ENCODE measurements around the gene ARHGAP40. TPM values are rescaled to one million over a fixed set of nuclear protein-coding genes. Genes with fewer than 3 reads are reported as not detected.

Gene ARHGAP40
- total RNA-seq, 4 donors from 2014 or later, result not detected

DNA sequence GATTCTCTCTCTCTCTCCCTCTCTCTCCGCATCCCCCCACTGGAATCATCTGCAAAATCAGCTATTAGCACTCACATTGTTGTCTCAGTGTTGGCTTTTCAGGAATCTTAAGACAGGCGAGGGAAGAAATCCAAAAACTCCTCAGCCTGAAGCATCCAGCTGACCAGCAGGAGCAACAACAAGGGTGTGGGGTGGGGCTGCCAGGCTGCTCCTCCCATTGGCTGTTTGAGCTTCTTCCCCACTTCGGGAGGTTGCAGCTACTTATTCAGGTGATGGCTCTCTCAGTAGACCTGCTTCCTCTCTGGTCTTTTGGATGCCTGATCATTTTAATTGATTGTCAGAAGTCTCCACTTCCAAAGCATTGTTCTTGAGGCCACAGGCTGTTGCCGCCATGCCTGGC, 98.5 kb downstream of the ARHGAP40 start:
- H3K27me3 ChIP-seq, result peaks cover 84% of the 10 kb centered on the region
- H3K4me1 ChIP-seq, result no peaks in the 10 kb centered on the region
- no peak overlapping the region for H3K27ac ChIP-seq
- no peak for ATAC-seq
- TF ChIP-seq, protein P1, sequence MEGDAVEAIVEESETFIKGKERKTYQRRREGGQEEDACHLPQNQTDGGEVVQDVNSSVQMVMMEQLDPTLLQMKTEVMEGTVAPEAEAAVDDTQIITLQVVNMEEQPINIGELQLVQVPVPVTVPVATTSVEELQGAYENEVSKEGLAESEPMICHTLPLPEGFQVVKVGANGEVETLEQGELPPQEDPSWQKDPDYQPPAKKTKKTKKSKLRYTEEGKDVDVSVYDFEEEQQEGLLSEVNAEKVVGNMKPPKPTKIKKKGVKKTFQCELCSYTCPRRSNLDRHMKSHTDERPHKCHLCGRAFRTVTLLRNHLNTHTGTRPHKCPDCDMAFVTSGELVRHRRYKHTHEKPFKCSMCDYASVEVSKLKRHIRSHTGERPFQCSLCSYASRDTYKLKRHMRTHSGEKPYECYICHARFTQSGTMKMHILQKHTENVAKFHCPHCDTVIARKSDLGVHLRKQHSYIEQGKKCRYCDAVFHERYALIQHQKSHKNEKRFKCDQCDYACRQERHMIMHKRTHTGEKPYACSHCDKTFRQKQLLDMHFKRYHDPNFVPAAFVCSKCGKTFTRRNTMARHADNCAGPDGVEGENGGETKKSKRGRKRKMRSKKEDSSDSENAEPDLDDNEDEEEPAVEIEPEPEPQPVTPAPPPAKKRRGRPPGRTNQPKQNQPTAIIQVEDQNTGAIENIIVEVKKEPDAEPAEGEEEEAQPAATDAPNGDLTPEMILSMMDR (IDR thresholded peaks at IDR 0.05), result no peak
- TF ChIP-seq POLR2AphosphoS5 (IDR thresholded peaks at IDR 0.05) (no peak), EP300 (IDR thresholded peaks at IDR 0.05) (no peak), POLR2A (IDR thresholded peaks at IDR 0.05) (no peak)
- 22 to 75% methylated on average over 1 to 3 of the region's 4 CpGs for WGBS, 2 donors (ENCODE audit: low coverage in 1 of 2)
- no peaks in the 10 kb centered on the region for H3K36me3 ChIP-seq
- H3K9me3 ChIP-seq, result no peaks in the 10 kb centered on the region
- no peak overlapping the region for H3K4me3 ChIP-seq

Other genes starting within 250 kb of the ARHGAP40 start
- 10 to 100 TPM in 2 of 4 donors, 1 to 10 TPM in 2; 6.7 to 26.5 (median 11.1) TPM for gene SNHG17, start 166.5 kb upstream of the ARHGAP40 start, total RNA-seq
- 10 to 100 TPM; 26.0 to 42.3 (median 36.0) TPM for gene RALGAPB, start 129.0 kb upstream of the ARHGAP40 start, total RNA-seq
- not detected for gene ADIG, start 20.6 kb upstream of the ARHGAP40 start, total RNA-seq
- not detected for gene SLC32A1, start 122.7 kb downstream of the ARHGAP40 start, total RNA-seq
- 10 to 100 TPM in 1 of 4 donors, 1 to 10 TPM in 3; 7.8 to 13.9 (median 8.6) TPM for gene ACTR5, start 146.7 kb downstream of the ARHGAP40 start, total RNA-seq
- 1 to 10 TPM; 4.1 to 10.0 (median 5.5) TPM for gene PPP1R16B, start 203.9 kb downstream of the ARHGAP40 start, total RNA-seq